Osteoblast (primary cell): ENCODE measurements around the gene MYO3B. TPM values are rescaled to one million over a fixed set of nuclear protein-coding genes. Genes with fewer than 3 reads are reported as not detected.
A peak's percentile ranks its signal among the peaks of the same experiment; 100 is the strongest.

Experiments used
- DNase-seq: peaks from one replicate; pipeline ENCODE4 v3.0.0; 2011; ENCODE audit warnings: low spot score, mixed read lengths; ENCODE audit not compliant: insufficient read length; ENCODE audit errors: missing footprints
- H2AFZ ChIP-seq: 2 replicates; pipeline ENCODE4 v1.6.0; 2011; ENCODE audit warnings: mild to moderate bottlenecking, low read length
- H3K27ac ChIP-seq: 2 replicates; pipeline ENCODE4 v1.5.1; 2011; ENCODE audit warnings: mild to moderate bottlenecking, low read depth, low read length, moderate library complexity
- H3K27me3 ChIP-seq: 2 replicates; pipeline ENCODE4 v1.6.0; 2012; ENCODE audit warnings: mild to moderate bottlenecking, control low read depth, inconsistent platforms, low read length, moderate library complexity; ENCODE audit not compliant: insufficient read depth
- H3K36me3 ChIP-seq: 2 replicates; pipeline ENCODE4 v1.5.1; 2011; ENCODE audit warnings: mild to moderate bottlenecking, low read length, control low read depth, moderate library complexity; ENCODE audit not compliant: insufficient read depth
- H3K4me1 ChIP-seq: 2 replicates; pipeline ENCODE4 v1.5.1; 2011; ENCODE audit warnings: mild to moderate bottlenecking, low read length, control low read depth, moderate library complexity; ENCODE audit not compliant: insufficient read depth
- H3K4me2 ChIP-seq: 2 replicates; pipeline ENCODE4 v1.6.0; 2011; ENCODE audit warnings: mild to moderate bottlenecking, low read length; ENCODE audit not compliant: insufficient read depth
- H3K4me3 ChIP-seq: fragments of 200-600 bp; sonication (generic); 3 replicates; pipeline ENCODE4 v1.5.1; 2012; ENCODE audit warnings: mild to moderate bottlenecking, low read length, inconsistent platforms; ENCODE audit not compliant: insufficient read depth
- H3K79me2 ChIP-seq: 2 replicates; pipeline ENCODE4 v1.6.0; 2012; ENCODE audit warnings: mild to moderate bottlenecking, low read length, control low read depth, inconsistent platforms; ENCODE audit not compliant: insufficient read depth
- H3K9me3 ChIP-seq: 2 replicates; pipeline ENCODE4 v1.5.1; 2011; ENCODE audit warnings: low read depth, low read length, control low read depth
- H4K20me1 ChIP-seq: 2 replicates; pipeline ENCODE4 v1.6.0; 2012; ENCODE audit warnings: mild to moderate bottlenecking, low read length, control low read depth; ENCODE audit not compliant: insufficient read depth
- total RNA-seq: library from RNA; depleted of rRNA; stranded (reverse); fragments of >200 nt; gene quantifications from 2 replicates; pipeline ENCODE4 v1.2.3, GENCODE V29; 2012
- TF ChIP-seq, protein P1 (sequence below): IDR thresholded peaks from 2 replicates; pipeline ENCODE4 v1.5.1; 2011; ENCODE audit warnings: mild to moderate bottlenecking, low read depth, low read length, moderate library complexity; ENCODE audit errors: extremely low read depth

The MYO3B gene
- total RNA-seq, 1 donor: 0.36 TPM

DNA sequence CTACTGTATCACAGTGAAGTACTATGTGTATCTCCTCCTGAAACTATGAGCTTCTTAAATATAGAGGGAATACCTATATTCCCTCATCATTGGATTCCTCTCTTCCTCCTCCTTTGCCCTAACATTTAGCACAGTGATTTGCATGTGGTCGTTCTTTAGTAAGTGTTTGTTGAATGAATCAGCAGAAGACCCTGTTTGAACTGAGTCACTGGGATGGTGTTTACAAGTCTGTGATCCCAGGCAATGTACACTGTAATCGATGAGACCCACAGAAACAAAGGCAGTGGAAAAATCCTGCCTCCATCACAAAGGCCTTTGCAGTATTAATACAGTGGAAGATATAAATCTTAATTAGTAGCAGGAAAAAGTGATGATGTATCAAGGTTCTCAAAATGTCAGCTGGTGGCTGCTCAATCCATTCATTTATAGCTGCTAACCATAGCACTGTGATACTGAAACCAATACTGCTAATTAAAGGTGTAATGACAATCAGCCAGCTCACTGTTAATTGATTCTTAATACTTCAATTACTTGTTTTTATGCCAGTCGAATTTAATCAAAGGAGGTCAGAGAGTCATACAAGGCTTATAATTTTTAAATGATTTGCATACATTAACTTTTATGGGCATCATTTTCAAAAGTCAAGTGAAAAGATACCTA, 20.8 kb upstream of the MYO3B start:
- peak; percentile 25 for DNase-seq
- Histone ChIP-seq H3K79me2 (no peaks in the 10 kb centered on the region), H3K4me2 (no peak overlapping the region), H3K4me1 (peaks cover 13% of the 10 kb centered on the region), H3K27ac (no peak overlapping the region), H3K27me3 (no peaks in the 10 kb centered on the region), H4K20me1 (no peaks in the 10 kb centered on the region), H3K36me3 (no peaks in the 10 kb centered on the region), H3K9me3 (no peaks in the 10 kb centered on the region), H3K4me3 (no peak overlapping the region), H2AFZ (no peak overlapping the region)
- TF ChIP-seq, protein P1, sequence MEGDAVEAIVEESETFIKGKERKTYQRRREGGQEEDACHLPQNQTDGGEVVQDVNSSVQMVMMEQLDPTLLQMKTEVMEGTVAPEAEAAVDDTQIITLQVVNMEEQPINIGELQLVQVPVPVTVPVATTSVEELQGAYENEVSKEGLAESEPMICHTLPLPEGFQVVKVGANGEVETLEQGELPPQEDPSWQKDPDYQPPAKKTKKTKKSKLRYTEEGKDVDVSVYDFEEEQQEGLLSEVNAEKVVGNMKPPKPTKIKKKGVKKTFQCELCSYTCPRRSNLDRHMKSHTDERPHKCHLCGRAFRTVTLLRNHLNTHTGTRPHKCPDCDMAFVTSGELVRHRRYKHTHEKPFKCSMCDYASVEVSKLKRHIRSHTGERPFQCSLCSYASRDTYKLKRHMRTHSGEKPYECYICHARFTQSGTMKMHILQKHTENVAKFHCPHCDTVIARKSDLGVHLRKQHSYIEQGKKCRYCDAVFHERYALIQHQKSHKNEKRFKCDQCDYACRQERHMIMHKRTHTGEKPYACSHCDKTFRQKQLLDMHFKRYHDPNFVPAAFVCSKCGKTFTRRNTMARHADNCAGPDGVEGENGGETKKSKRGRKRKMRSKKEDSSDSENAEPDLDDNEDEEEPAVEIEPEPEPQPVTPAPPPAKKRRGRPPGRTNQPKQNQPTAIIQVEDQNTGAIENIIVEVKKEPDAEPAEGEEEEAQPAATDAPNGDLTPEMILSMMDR: no peak

DNA sequence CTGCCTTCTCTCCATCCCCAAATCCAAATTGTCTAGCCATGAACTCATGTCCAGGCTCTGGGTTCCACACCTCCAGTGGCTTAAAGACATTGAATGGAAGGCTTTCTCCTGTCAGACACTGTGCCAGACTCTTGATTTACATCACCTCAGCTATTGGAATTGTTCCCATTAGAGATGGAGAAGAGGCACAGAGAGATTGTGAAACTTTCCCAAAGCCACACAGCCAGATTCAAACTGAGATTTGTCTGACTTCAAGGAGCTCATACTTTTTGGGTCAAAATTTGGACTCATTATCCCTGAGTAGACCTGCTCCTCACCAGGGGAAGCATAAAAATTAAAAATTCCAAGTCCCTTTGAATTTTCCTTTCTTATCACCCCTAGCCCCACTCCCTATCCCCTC, 18.9 kb upstream of the MYO3B start:
- no peak overlapping the region for H3K4me3 ChIP-seq
- no peak overlapping the region for H3K27ac ChIP-seq
- H2AFZ ChIP-seq: no peak overlapping the region
- DNase-seq: no peak
- no peaks in the 10 kb centered on the region for H3K9me3 ChIP-seq
- no peaks in the 10 kb centered on the region for H4K20me1 ChIP-seq
- no peaks in the 10 kb centered on the region for H3K36me3 ChIP-seq
- no peak overlapping the region for H3K4me2 ChIP-seq
- H3K4me1 ChIP-seq: peaks cover 13% of the 10 kb centered on the region
- no peaks in the 10 kb centered on the region for H3K27me3 ChIP-seq
- no peaks in the 10 kb centered on the region for H3K79me2 ChIP-seq
- TF ChIP-seq, protein P1: no peak

DNA sequence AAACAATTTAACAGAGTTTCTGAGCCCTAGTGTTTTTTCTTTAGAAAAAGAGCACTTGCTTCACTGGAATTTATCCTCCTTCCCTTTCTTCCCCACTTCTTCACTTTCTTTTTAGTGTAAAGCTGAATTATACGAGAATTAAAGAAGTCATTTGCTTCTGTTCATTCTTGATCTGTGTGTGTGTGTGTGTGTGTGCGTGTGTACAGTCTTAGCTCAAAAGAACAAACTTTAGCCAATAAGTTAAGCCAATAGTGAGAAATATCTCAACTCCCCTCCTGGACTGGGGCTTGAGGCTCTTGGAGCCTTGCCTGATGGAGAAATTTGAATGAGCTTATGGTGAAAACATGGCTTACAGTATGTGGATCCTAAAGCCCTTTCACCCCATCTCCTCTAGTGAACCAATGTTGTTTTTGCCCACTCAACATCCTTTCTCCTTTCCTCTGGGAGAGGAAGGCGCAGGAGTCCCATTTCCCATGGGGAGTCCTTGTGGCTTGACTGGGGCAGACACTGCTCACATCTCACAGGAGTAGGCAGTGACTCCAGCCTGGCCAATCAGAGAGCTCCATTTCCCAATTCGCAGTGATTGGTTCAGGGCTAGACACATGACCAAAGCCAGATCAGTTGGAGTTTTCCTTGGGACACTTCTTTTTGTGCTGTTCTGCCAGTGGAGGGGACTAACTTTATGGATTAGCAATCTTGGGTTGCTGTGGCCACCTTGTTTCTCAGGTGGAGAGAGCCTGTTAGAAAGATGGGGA, 16.3 kb upstream of the MYO3B start:
- DNase-seq: no peak
- peak overlapping the region; percentile 31 for H3K4me2 ChIP-seq
- no peaks in the 10 kb centered on the region for H3K36me3 ChIP-seq
- no peaks in the 10 kb centered on the region for H3K79me2 ChIP-seq
- no peak overlapping the region for H3K4me3 ChIP-seq
- H3K27ac ChIP-seq: no peak overlapping the region
- H4K20me1 ChIP-seq: no peaks in the 10 kb centered on the region
- H2AFZ ChIP-seq: peak overlapping the region; percentile 37
- TF ChIP-seq, protein P1: no peak
- peaks cover 12% of the 10 kb centered on the region for H3K4me1 ChIP-seq
- H3K27me3 ChIP-seq: no peaks in the 10 kb centered on the region
- H3K9me3 ChIP-seq: no peaks in the 10 kb centered on the region

DNA sequence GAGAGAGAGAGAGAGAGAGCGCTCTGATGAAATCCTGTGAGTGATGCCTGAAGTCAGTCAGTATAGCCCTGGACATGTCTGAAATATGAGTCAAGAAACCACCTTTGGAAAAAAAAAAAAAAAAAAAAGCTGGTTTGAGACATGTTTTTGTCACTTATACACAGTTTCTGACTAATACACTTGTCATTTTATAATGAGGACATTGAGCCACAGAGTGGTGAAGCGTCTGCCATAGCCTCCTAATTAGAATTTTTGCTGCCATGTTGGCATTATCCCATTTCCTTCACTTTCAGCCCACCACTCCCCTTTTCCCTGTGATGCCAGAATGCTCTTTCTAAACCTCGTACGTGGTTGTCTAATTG, 15.7 kb upstream of the MYO3B start:
- H3K27ac ChIP-seq: no peak overlapping the region
- no peak for DNase-seq
- H3K27me3 ChIP-seq: no peaks in the 10 kb centered on the region
- H2AFZ ChIP-seq: peak overlapping the region; percentile 37
- TF ChIP-seq, protein P1: no peak
- no peaks in the 10 kb centered on the region for H4K20me1 ChIP-seq
- H3K4me2 ChIP-seq: peak overlapping the region; percentile 31
- H3K9me3 ChIP-seq: no peaks in the 10 kb centered on the region
- H3K4me3 ChIP-seq: no peak overlapping the region
- H3K4me1 ChIP-seq: peaks cover 12% of the 10 kb centered on the region
- H3K36me3 ChIP-seq: no peaks in the 10 kb centered on the region
- no peaks in the 10 kb centered on the region for H3K79me2 ChIP-seq
